ENCODE data around the gene HCFC1.
"Not testable (repeated sequence)": the region's sequence is repeated elsewhere in the genome, so short reads cannot be mapped to it uniquely, and the experiment has no call there.

The HCFC1 gene

GRCh38 chrX:153984351-153985178 lies 12.9 kb upstream of the HCFC1 start:
- Histone ChIP-seq H3K27ac (peak overlapping the region; percentile 88), H3K4me1 (ENCODE audit: control insufficient read depth in 1 of 2, insufficient read depth in 1 of 2, low read depth in 1 of 2, low read length in 1 of 2) (peaks cover 48 to 49% of the 10 kb centered on the region in 2 experiments), H3K4me3 (ENCODE audit: low read depth in 1 of 2, low read length in 1 of 2) (peak overlapping the region in 1 of 2 experiments; percentile 28), H3K9me3 (no peaks in the 10 kb centered on the region), H3K27me3 (no peaks in the 10 kb centered on the region), H3K36me3 (no peaks in the 10 kb centered on the region)
- TF ChIP-seq CTCF (IDR thresholded peaks at IDR 0.05), result no peak

DNA sequence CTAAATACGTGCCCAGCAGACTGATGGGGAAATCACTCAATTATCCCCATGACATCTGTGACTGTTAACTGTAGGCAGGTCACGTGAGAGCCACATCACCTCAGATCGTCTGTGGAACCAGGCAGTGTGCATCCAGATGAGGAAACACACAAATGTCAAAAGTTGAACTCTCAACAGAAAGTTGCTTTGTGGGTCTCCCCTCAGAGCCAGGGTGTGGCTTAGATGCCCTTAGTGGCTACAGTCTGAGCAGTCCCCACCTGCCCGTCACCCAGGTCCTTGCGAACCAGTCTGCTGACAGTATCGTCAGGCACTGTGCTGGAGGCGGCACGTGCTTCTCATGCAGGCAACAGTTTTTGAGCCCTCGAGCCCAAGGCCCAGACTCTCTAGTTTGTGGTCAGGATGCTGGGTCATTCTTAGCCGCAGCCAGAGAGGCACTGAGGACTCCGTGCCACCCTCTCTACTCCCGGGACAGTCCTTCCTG lies 11.7 kb upstream of the HCFC1 start:
- Histone ChIP-seq H3K4me3 (ENCODE audit: low read depth in 1 of 2, low read length in 1 of 2) (no peak overlapping the region), H3K36me3 (no peaks in the 10 kb centered on the region), H3K27ac (peak overlapping the region; percentile 88), H3K4me1 (ENCODE audit: control insufficient read depth in 1 of 2, insufficient read depth in 1 of 2, low read depth in 1 of 2, low read length in 1 of 2) (peaks cover 46 to 48% of the 10 kb centered on the region in 2 experiments), H3K9me3 (no peaks in the 10 kb centered on the region), H3K27me3 (no peaks in the 10 kb centered on the region)
- TF ChIP-seq CTCF (IDR thresholded peaks at IDR 0.05), result no peak

GRCh38 chrX:153981771-153982533 lies 10.3 kb upstream of the HCFC1 start:
- Histone ChIP-seq H3K4me3 (ENCODE audit: low read depth in 1 of 2, low read length in 1 of 2) (peak overlapping the region; percentile 39 to 49), H3K27ac (peak overlapping the region; percentile 88), H3K4me1 (ENCODE audit: control insufficient read depth in 1 of 2, insufficient read depth in 1 of 2, low read depth in 1 of 2, low read length in 1 of 2) (peaks cover 46 to 48% of the 10 kb centered on the region in 2 experiments), H3K27me3 (no peaks in the 10 kb centered on the region), H3K9me3 (no peaks in the 10 kb centered on the region), H3K36me3 (no peaks in the 10 kb centered on the region)
- no peak for TF ChIP-seq CTCF (IDR thresholded peaks at IDR 0.05)

DNA sequence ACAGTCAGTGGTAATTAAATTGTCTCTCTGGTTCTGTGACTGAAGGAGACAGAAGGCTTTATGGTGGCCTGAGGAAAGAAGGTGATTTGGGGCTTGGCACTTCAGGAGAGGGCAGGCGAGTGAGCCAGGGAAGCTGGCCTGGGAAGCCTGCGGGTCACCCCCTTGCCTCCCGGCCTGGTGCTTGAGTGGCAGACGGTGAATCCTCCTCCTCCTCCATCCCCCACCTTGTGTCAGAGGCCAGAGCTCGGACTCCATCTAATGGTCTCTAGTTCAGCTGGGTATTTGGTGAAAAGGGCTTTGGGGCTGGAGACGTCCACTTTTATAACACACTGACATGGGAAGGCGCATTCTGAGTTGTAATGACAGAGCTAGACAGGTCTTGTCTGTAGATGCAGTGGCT lies 9.6 kb upstream of the HCFC1 start:
- Histone ChIP-seq H3K27ac (peak overlapping the region; percentile 88), H3K36me3 (no peaks in the 10 kb centered on the region), H3K4me3 (ENCODE audit: low read depth in 1 of 2, low read length in 1 of 2) (peak overlapping the region; percentile 39 to 49), H3K9me3 (no peaks in the 10 kb centered on the region), H3K4me1 (ENCODE audit: control insufficient read depth in 1 of 2, insufficient read depth in 1 of 2, low read depth in 1 of 2, low read length in 1 of 2) (peaks cover 46 to 48% of the 10 kb centered on the region in 2 experiments), H3K27me3 (no peaks in the 10 kb centered on the region)
- no peak for TF ChIP-seq CTCF (IDR thresholded peaks at IDR 0.05)

DNA sequence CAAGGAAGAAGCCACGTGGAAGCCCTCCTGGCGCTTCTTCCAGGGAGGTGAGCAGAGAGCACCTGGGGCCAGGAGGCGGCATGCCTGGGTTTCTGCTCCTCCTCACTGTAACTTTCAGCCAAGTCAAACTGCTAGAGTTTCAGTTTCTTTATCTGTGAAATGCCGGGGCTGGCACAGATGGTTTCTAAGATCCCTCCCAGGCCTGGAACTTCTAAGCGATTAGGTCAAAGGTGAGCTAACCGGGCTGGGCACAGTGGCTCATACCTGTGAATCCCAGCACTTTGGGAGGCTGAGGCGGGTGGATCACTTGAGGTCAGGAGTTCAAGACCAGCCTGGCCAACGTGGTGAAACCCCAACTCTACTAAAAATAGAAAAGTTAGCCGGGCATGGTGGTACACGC lies 8.8 kb upstream of the HCFC1 start:
- H3K9me3 ChIP-seq; H3K27me3 ChIP-seq; H3K36me3 ChIP-seq; H3K4me3 ChIP-seq (ENCODE audit: low read depth in 1 of 2, low read length in 1 of 2): not testable (repeated sequence)
- Histone ChIP-seq H3K27ac (peak overlapping the region; percentile 88), H3K4me1 (ENCODE audit: control insufficient read depth in 1 of 2, insufficient read depth in 1 of 2, low read depth in 1 of 2, low read length in 1 of 2) (peaks cover 44 to 46% of the 10 kb centered on the region in 2 experiments)
